ENCODE results near the gene SCYL3. TPM values are rescaled to one million over a fixed set of nuclear protein-coding genes. Genes with fewer than 3 reads are reported as not detected.

SCYL3 gene
- total and polyA plus RNA-seq, 2 experiments from 2014 or later = 2.2 to 6.8 TPM

- TF ChIP-seq, protein P1, sequence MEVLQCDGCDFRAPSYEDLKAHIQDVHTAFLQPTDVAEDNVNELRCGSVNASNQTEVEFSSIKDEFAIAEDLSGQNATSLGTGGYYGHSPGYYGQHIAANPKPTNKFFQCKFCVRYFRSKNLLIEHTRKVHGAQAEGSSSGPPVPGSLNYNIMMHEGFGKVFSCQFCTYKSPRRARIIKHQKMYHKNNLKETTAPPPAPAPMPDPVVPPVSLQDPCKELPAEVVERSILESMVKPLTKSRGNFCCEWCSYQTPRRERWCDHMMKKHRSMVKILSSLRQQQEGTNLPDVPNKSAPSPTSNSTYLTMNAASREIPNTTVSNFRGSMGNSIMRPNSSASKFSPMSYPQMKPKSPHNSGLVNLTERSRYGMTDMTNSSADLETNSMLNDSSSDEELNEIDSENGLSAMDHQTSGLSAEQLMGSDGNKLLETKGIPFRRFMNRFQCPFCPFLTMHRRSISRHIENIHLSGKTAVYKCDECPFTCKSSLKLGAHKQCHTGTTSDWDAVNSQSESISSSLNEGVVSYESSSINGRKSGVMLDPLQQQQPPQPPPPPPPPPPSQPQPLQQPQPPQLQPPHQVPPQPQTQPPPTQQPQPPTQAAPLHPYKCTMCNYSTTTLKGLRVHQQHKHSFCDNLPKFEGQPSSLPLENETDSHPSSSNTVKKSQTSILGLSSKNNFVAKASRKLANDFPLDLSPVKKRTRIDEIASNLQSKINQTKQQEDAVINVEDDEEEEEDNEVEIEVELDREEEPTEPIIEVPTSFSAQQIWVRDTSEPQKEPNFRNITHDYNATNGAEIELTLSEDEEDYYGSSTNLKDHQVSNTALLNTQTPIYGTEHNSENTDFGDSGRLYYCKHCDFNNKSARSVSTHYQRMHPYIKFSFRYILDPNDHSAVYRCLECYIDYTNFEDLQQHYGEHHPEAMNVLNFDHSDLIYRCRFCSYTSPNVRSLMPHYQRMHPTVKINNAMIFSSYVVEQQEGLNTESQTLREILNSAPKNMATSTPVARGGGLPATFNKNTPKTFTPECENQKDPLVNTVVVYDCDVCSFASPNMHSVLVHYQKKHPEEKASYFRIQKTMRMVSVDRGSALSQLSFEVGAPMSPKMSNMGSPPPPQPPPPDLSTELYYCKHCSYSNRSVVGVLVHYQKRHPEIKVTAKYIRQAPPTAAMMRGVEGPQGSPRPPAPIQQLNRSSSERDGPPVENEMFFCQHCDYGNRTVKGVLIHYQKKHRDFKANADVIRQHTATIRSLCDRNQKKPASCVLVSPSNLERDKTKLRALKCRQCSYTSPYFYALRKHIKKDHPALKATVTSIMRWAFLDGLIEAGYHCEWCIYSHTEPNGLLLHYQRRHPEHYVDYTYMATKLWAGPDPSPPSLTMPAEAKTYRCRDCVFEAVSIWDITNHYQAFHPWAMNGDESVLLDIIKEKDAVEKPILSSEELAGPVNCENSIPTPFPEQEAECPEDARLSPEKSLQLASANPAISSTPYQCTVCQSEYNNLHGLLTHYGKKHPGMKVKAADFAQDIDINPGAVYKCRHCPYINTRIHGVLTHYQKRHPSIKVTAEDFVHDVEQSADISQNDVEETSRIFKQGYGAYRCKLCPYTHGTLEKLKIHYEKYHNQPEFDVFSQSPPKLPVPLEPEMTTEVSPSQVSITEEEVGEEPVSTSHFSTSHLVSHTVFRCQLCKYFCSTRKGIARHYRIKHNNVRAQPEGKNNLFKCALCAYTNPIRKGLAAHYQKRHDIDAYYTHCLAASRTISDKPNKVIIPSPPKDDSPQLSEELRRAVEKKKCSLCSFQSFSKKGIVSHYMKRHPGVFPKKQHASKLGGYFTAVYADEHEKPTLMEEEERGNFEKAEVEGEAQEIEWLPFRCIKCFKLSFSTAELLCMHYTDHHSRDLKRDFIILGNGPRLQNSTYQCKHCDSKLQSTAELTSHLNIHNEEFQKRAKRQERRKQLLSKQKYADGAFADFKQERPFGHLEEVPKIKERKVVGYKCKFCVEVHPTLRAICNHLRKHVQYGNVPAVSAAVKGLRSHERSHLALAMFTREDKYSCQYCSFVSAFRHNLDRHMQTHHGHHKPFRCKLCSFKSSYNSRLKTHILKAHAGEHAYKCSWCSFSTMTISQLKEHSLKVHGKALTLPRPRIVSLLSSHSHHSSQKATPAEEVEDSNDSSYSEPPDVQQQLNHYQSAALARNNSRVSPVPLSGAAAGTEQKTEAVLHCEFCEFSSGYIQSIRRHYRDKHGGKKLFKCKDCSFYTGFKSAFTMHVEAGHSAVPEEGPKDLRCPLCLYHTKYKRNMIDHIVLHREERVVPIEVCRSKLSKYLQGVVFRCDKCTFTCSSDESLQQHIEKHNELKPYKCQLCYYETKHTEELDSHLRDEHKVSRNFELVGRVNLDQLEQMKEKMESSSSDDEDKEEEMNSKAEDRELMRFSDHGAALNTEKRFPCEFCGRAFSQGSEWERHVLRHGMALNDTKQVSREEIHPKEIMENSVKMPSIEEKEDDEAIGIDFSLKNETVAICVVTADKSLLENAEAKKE (CRISPR knock-in tag; IDR thresholded peaks at IDR 0.05) = no peak
- no peak for TF ChIP-seq ZNF331 (CRISPR knock-in tag; IDR thresholded peaks at IDR 0.05; ENCODE audit: low read depth)
- TF ChIP-seq, protein P2, sequence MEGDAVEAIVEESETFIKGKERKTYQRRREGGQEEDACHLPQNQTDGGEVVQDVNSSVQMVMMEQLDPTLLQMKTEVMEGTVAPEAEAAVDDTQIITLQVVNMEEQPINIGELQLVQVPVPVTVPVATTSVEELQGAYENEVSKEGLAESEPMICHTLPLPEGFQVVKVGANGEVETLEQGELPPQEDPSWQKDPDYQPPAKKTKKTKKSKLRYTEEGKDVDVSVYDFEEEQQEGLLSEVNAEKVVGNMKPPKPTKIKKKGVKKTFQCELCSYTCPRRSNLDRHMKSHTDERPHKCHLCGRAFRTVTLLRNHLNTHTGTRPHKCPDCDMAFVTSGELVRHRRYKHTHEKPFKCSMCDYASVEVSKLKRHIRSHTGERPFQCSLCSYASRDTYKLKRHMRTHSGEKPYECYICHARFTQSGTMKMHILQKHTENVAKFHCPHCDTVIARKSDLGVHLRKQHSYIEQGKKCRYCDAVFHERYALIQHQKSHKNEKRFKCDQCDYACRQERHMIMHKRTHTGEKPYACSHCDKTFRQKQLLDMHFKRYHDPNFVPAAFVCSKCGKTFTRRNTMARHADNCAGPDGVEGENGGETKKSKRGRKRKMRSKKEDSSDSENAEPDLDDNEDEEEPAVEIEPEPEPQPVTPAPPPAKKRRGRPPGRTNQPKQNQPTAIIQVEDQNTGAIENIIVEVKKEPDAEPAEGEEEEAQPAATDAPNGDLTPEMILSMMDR (conservative IDR thresholded peaks at IDR 0.05; ENCODE audit: low read depth in 2 of 2) = no peak
Measured at GRCh38 chr1:169885207-169885606, 8.5 kb downstream of the SCYL3 start (continued).

DNA sequence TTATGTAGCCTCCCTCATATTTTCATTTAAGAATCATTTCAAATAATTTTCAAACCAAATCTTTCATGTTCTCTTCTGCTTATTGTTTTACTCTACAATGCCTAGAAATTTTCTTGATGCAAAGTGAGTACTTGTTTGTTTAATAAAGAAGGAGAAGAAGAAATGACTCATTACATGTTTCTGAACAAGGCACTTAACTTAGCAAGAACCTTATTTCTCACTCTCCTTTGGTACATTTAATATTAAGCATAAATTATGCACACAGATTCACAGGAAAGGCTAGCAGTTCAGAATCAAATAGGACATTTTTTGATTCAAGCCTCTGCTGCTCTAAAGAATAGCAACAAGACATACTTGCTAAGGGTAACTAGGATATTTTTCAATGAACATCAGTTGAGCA lies 9.1 kb downstream of the SCYL3 start:
- Histone ChIP-seq H3K4me2 (no peak overlapping the region), H3K36me3 (ENCODE audit: insufficient read depth) (no peaks in the 10 kb centered on the region), H3K79me2 (replicated peaks; ENCODE audit: insufficient read depth) (peaks cover 9% of the 10 kb centered on the region; the same call in 1 of the 2 replicates), H3K9me2 (ENCODE audit: insufficient read depth) (no peaks in the 10 kb centered on the region), H4K20me1 (replicated peaks; ENCODE audit: insufficient read depth) (0 out of 2 replicates have a peak, but pooled peaks cover 3% of the 10 kb centered on the region), H3K4me3 (no peak overlapping the region), H3K27me3 (ENCODE audit: insufficient read depth) (no peaks in the 10 kb centered on the region), H2AFZ (no peak overlapping the region), H3K27ac (ENCODE audit: low read depth) (no peak overlapping the region), H3K4me1 (ENCODE audit: insufficient read depth) (no peaks in the 10 kb centered on the region), H3F3A (replicated peaks; ENCODE audit: low read depth) (no peaks in the 10 kb centered on the region)
- DNase-seq (ENCODE audit: low spot score) (no peak), ATAC-seq (no peak)
- Mint-ChIP-seq H3K9me3 (no peaks in the 10 kb centered on the region), H3K36me3 (ENCODE audit: low read depth) (peaks cover 26% of the 10 kb centered on the region), H3K27ac (no peak overlapping the region), H3K4me1 (no peaks in the 10 kb centered on the region; the same call in 2 of the 3 replicates), H3K27me3 (ENCODE audit: insufficient read depth, low read depth, poor library complexity) (peaks cover 1% of the 10 kb centered on the region), H3K4me3 (no peak overlapping the region)
- TF ChIP-seq CREB1 (CRISPR knock-in tag; IDR thresholded peaks at IDR 0.05; ENCODE audit: low read depth) (no peak), EZH2phosphoT487 (IDR thresholded peaks at IDR 0.05; ENCODE audit: unreplicated experiment) (no peak), POLR2AphosphoS5 (IDR thresholded peaks at IDR 0.05; ENCODE audit: low read depth) (no peak), EZH2 (IDR thresholded peaks at IDR 0.05; ENCODE audit: low read depth, unreplicated experiment) (no peak), JUNB (IDR thresholded peaks at IDR 0.05; ENCODE audit: unreplicated experiment) (no peak), NANOG (IDR thresholded peaks at IDR 0.05; ENCODE audit: borderline replicate concordance) (no peak), ZNF331 (CRISPR knock-in tag; IDR thresholded peaks at IDR 0.05; ENCODE audit: low read depth) (no peak)
- TF ChIP-seq, protein P2 (conservative IDR thresholded peaks at IDR 0.05; ENCODE audit: low read depth in 2 of 2) = no peak
